Lung microvascular endothelial cell (primary cell): ENCODE results near the gene FBXW8. TPM values are rescaled to one million over a fixed set of nuclear protein-coding genes. Genes with fewer than 3 reads are reported as not detected.
A peak's percentile ranks its signal among the peaks of the same experiment; 100 is the strongest.

Source experiments
- DNase-seq, 2 donors: peaks; one replicate each; pipeline versions ENCODE4 v3.0.0 to v3.0.0-alpha.2; 2010; ENCODE audit warnings: low read depth in 2 of 2
- total RNA-seq: library from RNA; depleted of rRNA; stranded (reverse); fragments of >200 nt; gene quantifications from 2 replicates; pipeline ENCODE4 v1.2.1, GENCODE V29; 2014

Gene FBXW8
- 7.0 and 9.5 TPM in 2 replicates for total RNA-seq

DNA sequence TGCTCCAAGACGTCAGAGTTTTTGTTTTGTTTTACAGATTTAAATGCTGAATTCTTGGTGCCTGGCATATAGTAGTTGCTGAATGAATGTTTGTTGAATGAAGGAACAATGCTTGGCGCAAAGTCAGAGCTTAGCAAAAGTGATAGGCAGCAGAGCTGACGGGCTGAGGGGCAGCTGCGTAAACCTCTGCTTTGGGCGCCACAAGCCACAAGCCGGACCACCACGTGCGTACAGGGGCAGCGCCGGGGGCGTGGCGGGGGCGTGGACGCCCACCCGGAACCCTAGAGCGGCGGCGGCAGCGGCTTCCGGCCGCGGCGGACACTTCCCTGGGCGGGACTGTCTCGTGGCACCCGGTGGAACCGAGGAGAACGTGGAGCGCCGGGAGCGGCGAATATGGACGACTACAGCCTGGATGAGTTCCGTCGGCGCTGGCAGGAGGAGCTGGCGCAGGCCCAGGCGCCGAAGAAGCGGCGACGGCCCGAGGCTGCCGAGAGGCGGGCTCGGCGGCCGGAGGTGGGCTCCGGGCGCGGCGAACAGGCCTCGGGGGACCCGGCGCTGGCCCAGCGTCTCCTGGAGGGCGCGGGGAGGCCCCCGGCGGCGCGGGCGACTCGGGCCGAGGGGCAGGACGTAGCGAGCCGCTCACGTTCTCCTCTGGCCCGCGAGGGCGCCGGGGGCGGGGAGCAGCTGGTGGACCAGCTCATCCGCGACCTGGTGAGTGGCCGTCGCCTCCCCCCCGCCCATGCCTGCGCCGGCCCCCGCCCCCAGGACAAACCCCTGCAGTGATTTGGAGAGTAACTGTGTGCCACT is at the start of gene FBXW8:
FBXW8 (plus strand) TSS at position 306 of the 807 bp plus-strand sequence; CDS start at position 394, 88 bp downstream.
- peak; percentile 83 to 84 for DNase-seq

DNA sequence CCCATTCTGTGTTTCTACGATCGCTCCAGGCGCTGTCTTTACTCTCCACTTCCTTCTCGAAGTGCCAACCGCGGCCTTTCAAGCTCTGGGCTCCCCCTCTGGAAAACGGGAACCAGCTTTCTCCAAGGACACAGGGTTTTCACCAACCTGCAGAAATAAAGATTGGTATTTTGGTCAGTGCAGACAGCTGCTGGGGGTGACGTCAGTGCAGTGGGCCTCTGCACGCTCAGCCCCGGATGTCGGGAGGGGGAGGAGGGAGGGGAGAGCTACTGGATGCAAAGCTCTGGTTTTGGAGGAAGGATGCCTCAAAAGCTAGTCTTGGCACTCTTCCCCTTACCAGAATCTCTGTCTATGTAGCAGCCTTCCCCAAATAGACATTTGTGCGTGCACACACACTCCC is 49.4 kb upstream of the FBXW8 start:
- peak in 1 of 2 donors; percentile 32 for DNase-seq

GRCh38 chr12:116862167-116862566 is 48.6 kb upstream of the FBXW8 start:
- no peak for DNase-seq

DNA sequence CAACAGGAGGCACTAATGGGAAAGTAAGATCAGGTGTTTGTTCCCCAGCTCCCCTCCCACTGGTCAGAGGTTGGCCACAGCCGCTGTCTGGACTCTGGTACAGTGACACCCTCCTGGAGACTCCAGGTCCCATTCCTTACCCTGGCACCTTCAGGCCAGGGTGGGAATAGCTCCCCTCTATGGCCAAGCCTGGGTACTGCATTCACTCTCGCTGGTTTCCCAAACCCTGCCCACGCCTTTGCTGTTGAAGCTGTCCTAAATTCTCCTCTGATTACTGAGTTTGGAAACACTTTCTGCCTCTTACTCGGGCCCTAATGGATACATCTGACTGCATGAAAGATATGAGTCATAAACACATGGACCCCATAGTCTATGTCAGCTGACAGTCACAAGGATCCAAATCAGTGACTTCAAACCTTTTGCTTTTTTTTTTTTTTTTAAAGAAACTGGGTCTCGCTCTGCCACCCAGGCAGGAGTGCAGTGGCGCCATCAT is 47.4 kb upstream of the FBXW8 start:
- DNase-seq, result no peak

GRCh38 chr12:116864371-116865160 is 46.2 kb upstream of the FBXW8 start:
- DNase-seq, result no peak

GRCh38 chr12:116867523-116867922 is 43.2 kb upstream of the FBXW8 start:
- no peak for DNase-seq

- DNase-seq, result no peak
These were observed 40.4 kb upstream of the FBXW8 start for GRCh38 chr12:116870306-116870705.

DNA sequence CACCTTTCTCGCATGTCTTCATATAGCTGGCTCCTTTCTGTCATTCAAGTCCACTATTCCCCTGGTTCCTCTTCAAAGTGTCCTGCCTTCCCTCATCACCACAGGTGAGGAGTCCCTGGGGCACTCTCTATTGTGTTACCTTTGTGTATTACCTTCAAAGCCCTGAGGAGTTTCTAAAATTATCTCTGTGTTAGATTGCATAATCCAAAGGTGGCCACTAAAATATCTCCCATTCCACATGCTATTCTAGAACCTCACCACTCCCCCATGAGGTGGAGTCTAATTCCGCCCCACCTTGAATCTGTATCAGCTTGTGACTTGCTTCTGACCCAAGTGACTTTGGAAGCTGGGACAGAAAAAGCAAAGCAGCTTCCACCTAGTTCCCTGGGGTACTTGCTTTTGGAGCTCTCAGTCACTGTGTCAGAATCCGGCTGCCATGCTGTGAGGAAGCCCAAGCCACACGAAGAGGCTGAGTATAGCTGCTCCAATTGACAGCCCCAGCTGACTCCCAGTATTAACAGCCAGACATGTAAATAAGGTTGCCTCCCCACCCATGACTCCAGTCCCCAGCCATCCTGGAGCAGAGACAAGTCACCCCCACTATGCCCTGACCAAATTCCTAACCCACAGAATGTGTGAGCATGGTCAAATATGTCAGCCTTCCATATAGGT is 36.3 kb upstream of the FBXW8 start:
- DNase-seq, result no peak

DNA sequence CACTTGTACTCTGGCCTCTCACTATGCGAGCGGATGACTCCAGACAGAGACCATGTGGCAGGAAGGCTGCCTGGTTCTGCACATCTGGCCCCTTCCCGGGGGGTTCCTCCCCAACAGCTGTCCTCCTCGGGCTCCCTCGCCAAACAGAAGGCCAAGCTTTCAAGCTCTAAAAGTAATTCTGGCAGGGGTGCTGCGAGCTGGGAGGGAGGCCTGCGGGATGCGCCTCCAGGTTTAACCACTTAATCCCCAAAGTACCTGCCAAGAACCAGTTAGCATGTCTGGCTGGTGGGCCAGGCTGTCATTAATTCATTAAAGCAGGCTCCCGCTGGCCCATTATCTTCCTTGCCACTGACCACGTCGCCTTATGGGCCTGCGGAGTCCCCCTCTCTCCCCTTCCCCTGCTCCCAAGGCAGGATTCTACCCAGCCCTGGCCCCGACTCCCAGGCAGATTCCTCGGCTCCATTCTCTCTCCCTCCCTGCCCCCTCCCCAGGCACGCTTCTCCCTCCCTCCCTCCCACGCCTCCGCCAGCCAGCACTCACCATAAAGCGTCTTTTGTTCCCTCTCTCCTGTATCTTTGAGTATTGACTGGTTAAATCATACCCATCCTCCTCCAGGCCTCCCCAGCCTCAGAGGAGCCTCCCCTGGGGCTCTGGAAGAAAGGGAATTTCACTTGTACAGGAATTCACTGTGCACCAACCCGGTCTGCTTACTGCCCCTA is 34.4 kb upstream of the FBXW8 start:
- DNase-seq, result no peak

GRCh38 chr12:116878567-116879508 is 31.9 kb upstream of the FBXW8 start:
- peak in 1 of 2 donors; percentile 17 for DNase-seq

DNA sequence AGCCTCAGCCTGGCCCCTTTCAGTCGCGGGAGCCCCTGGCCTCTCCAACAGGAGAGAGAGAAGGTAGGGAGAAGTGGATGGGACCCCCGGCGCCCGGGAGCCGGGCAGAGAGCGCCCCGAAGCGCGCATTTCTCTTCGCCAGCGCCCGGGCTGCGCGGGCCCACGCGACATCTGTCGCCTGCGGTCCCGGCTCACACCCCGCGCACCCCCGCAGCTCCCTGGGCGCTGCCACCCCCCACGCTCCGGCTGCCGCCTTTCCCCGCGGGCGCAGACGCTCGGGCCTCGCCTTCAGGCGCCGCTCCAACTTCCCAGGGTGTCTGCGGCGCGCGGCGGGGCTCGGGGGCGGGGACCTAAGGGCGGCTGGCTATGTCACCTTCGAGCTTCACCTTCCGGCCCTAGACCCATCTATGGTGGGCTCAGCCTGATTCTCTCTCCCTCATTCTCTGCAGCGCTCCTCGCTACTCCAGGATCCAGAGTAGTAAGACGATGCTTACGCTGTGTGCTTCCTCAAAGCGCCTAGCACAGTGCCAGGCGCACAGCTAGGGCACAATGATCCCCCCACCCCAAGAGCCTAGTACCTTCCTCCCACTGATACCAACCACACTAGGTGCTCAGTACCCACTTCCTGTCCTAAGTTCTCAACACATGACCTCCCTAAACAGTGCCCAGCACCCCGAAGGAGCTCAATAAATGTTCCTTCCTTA is 31.1 kb upstream of the FBXW8 start:
- DNase-seq, result no peak

DNA sequence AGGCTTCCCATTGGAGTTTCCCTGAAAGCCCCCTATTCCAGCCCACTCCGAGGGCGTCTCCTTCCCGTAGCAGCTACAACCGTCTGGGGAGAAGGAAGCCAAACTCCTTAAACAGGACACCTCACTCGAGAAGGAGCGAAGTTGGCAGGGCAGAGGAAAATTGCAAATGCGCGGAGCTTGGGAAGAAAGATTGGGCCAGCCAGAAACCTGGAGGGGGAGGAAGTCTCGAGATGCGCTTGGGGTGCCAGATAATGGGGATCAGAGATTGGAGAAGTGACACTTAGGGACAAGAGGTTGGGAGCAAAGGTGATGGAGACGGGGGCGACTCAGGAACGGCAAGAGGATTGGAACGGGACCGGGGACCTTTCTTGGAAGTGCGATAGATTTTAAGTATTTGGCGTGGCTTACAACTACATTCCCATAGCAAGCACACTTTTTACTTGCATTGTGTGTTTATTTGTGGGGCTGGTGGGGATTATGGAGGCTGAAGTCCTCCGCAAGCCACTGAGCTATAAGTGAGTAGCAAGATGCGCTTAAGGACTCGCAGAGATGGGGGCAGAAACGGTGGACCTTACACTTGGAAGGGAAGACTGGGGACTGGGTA is 30.4 kb upstream of the FBXW8 start:
- peak in 1 of 2 donors; percentile 7 for DNase-seq

DNA sequence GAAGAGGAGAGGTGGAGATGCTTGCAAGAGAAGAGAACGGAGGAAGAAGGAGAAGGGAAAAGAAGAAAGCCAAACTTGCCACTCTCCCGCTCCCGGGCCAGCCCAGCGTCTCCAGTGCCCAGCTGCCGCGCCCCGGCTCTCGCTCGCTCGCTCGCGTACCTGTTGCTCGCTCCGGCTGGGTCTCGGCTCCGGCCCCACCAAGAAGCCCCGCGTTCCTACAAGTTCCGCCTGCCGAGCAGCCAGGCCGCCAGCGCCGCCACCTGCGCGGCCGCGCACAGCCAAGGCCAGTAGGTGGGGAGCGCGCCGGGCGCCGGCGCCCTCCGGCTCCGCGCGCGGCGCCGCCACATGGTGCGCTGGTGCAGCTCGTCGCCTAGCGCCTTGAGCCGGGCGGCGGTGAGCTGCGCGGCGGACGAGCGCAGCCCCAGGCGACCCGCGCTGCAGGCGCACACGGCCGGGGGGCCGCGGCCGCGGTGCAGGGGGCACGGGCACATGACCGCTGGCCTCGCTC is 29.9 kb upstream of the FBXW8 start:
- peak; percentile 63 to 71 for DNase-seq

GRCh38 chr12:116881325-116881876 is 29.3 kb upstream of the FBXW8 start, which contains the start of gene HRK:
HRK (minus strand) TSS chr12:116881441; CDS start chr12:116881307, 134 bp downstream.
- DNase-seq, result no peak

DNA sequence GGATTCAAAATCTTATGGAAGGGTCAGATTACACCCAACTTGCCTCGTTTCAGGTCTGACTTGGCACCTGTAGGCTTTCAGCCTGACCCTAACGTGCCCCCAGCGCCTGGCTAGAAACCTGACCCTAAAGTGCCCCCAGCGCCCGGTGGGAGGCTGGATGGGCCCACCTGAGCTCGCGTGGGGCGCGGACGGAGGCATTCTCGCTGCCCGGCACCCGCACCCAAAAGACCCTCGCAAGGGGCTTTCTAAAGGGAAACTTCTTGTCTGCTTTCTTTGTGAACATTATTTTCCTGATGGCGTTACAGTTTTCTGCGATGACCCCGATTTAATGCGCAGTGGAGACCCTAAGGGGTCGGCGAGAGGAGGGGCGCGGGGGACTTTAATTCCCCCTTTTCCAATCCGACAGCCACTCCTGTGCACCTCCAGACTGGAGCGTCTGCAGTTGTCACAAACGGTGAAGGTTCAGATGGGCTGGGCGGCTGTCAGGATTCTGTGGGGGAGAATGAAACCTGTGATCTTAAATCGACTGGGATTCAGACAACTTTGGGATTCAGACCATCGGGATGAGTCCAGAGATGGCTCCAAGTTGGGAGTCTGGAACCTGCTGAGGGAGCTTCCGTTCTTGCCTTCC is 28.8 kb upstream of the FBXW8 start:
- DNase-seq, result no peak

DNA sequence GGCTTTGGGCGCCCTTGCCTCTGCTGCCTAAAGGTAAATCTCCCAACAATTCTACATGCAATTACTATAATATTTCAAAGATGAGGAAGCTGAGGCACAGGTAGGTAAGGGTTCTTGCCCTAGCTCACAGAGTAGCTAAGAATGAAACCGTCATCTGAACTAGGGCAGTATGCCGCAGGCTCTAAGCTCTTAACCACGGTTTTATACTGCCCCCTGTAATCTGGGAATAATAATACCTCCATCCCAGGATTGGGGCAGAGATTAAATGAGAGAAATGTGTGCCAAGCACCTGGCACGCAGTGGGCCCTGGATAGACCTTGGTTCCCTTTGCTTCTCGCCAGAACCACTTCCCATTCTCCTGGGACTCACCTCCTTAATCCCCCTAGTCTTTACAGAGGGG is 28.0 kb upstream of the FBXW8 start:
- DNase-seq, result peak; percentile 33 to 76

DNA sequence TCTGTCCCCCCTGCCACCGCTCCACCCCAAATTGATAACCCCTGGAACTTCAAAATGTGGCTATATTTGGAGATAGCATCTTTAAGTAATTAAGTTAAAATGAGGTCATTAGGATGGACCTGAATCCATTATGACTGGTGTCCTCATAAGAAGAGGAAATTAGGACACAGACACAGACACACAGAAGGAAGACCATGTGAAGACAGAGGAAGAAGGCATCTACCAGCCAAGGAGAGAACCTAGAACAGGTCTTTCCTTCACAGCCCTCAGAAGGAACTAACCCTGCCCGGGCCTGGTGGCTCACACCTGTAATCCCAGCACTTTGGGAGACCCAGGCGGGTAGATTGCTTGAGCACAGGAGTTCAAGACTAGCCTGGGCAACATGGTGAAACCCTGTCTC is 25.9 kb upstream of the FBXW8 start:
- DNase-seq, result no peak

DNA sequence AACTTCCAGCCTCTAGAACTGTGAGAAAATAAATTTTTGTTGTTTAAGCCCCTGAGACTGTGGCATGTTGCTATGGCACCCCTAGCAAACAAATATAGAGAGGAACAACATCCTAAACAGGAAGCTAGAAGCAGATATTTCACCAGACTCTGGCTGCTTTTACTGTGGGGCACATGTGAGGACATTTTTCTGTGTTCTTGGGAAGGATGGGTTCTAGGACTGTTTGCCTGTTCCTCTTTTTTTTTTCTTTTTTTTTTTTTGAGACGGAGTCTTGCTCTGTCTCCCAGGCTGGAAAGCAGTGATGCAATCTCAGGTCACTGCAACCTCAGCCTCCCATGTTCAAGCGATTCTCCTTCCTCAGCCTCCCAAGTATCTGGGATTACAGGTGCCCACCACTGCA is 25.3 kb upstream of the FBXW8 start:
- DNase-seq, result no peak
